HG02970 (cell line): ENCODE measurements around the gene CCDC73.
"Not testable (repeated sequence)": the region's sequence is repeated elsewhere in the genome, so short reads cannot be mapped to it uniquely, and the experiment has no call there.

ENCODE experiments used
- ATAC-seq: cut with Tn5 transposase; IDR thresholded peaks from one replicate; pipeline ENCODE4 v1.9.1; 2021; ENCODE audit warnings: mild to moderate bottlenecking, moderate library complexity, moderate number of reproducible peaks; ENCODE audit not compliant: unreplicated experiment, low FRiP score

CCDC73 gene

DNA sequence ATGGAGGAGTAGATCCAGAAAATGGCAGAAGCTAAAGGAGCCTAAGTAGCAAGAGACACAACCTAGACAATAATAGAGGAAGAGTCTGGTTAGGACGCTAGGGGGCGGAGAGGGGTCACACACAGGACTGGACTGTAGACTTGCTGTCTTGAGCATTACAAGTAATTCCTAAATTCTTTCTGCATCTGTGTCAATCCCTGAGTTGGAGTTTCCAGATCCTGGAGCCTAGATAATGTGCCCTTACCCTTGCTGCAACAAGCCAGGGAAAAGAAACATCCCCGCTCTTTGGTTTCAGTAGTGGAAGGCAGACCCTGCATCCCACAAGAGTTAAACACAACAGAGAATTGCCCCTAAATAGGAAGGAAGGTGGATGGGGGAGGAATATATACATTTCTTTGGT is 14.9 kb upstream of the CCDC73 start:
- ATAC-seq = peak; percentile 62

DNA sequence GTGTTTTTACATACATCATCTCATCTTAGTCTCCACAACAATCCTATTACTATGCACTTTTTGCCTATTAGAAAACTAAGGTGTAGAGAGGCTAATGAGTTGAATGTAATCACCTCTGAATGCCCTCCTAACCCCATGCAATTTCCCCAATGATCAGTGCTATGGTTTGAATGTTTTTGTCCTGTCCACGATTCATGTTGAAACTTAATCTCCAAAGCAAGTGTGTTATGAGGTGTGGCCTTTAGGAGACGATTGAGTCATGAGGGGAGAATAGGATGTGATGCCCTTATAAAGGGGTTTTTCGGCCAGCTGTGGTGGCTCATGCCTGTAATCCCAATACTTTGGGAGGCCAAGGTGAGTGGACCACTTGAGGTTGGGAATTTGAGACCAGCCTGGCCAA is 2.0 kb upstream of the CCDC73 start:
- ATAC-seq = no peak

DNA sequence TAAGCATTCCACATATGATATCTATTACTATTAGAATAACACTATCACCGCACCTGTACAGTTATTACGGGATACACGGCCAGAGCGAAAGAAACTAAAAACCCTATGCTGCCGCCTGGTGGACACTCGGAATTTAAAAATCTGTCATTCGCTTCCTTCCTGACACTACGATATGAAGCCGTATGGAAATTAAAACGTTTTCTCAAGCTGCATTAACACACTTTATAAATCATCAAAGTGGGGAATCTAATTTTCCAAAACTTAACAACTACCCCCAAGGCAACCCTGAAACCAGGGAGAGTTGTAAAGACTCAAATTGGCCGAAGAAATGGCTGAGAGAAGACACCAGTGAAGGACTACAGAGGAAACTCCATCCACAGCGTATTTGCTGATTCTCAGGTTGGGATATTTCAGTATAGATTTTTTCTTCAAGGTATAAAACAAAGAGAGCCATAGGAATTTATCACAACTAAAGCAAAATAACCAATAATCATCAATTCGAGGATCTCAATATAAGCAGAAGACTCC is 1.4 kb downstream of the CCDC73 start:
- no peak for ATAC-seq

DNA sequence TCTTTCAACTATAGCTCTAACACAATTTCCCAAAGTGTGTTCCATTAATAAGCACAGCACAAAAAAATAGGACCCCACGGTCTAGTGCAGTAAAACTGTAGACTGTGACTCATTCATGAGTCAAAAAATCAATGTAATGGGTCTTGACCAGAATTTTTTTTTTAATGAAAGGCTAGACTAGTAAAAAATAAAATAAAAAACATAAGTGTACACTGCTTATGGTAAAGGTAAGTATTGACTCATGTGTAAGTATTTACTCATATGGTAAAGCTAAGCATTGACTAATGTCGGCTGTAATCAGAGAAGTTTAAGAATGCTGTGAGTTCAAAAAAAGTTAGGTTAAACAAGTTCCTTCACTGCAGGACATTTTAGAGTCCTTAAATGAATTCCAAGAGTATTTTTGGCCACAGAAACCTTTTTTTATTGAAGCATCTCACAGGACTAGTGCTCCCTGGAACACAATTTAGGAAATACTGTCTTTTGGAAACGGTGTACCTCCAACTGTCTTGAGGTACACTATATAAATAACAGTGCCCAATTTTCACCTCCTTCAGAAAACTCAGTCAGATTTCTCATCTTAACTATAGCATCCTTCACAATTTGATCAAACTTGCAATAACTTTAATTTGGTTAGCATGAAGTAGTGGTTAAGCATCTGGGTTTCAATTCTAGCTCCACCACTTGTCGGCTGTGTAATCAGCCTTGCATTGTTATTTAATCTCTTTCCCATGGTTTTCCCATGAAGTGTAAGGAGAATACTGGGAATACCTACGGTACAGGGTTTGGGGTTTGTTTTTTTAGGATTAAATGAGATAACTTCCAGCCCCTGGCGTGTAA is 2.1 kb downstream of the CCDC73 start:
- ATAC-seq = no peak

DNA sequence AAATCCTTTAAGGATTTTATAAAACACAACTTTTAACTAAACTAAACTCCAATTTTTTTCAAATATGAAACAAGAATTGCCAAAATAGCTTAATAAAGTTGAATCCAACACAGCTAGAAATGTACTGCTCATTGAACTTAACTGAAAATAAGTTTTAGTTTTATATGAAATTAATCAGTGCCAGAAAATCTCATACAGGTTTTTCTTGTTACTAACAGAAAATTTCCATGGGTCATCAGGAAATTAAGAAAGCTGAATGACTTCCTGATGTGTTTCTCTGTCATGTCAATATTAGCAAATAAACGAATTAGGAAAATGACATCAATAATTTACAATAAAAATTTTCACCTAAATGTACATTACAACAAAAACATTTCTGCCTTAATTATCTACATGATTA is 3.5 kb downstream of the CCDC73 start:
- ATAC-seq = no peak

DNA sequence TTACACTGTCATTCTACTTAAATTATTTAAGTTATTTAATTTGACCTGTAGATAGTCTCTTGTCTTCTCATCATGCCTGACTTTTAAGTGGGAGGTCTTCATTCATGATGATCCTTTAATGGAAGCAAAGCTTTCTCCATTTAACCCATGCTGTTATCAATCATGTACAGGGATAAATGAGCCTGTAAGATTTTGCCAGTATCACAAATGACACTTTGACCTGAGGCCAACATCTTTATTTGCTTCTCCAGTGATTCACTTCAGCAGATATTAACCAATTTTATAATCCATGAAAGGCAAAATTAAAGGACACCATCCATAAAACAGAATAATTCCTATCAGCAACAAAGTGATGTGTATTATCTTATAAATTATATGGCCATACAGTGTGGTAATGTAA is 7.7 kb downstream of the CCDC73 start:
- ATAC-seq = no peak

DNA sequence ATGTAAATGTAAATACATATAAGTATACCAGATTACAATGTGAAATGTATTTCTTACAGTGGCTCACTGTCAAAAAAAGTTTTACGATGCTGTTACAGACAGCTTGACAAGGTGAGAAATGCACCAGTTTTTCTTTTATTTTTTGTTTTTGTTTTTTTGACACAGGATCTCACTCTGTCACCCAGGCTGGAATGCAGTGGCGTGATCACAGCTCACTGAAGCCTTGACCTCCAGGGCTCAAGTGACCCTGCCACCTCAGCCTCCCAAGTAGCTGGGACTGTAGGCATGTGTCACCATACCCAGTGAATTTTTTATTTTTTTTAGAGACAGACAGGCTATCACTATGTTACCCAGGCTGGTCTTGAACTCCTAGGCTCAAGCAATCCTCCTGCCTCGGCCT is 9.2 kb downstream of the CCDC73 start:
- no peak for ATAC-seq

DNA sequence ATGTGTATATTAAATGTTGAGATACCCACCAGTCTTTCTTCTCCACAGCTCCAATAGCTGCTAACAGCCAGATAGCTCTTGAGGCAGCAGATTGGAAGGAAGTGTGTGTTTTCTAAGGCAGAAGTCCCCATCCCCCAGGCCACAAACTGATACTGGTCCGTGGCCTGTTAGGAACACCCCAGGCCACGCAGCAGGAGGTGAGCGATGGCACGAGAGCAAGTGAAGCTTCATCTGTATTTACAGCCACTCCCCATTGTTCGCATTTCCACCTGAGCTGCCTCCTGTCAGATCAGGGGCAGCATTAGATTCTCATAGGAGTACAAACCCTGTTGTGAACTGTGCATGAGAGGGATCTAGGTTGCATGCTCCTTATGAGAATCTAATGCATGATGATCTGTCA is 12.7 kb downstream of the CCDC73 start:
- ATAC-seq = no peak

DNA sequence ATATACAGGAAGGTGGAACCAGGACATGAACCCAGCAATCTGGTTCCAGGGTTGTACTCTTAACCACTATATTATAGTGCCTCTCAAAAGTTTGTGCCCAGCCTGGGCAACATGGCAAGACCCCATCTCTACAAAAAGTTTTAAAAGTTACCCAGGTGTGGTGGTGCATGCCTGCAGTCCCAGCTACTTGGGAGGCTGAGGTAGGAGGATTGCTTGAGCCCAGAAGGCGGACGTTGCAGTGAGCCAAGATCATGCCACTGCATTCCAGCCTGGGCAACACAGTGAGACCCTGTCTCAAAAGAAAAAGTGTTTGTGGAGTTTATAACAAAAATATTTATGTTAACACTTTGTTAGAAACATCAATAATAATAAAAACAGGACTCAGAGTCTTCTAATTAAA is 13.6 kb downstream of the CCDC73 start:
- ATAC-seq = not testable (repeated sequence)

DNA sequence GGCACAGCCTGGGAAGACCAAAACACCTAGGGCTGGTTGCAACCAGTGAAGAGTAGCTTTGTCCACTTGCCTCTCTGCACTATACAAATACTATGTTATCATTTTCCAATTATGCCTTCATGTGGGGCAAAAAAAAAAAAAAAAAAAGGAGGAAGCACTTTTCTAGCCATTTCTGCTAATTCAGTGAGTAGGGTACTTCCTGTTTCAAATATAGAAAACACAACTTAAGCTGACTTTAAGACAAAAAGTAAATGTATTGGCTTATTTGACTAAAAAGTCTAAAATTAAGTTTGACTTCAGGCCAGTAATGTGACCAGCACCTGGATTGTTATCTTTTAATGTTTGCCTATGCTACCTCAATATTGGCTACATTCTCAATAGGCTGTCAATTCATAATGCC is 15.3 kb downstream of the CCDC73 start:
- no peak for ATAC-seq

DNA sequence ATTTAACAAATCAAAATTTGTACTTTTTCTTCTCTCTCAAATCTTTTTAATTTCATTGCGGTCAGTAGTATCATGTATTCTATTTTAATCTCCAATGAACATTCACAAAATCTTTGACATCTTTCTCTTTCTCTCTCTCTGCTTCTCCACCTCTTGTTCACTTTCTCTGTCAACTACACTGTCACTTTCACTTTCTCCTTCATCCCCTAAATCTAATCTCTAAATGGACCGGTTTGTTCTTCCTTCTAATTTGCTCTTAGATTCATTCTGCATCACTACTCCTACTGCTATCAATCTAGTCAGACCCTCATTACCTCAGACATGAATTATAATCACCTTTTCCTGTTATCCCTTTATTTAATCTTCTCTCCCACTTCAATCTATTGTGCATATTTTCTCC is 18.6 kb downstream of the CCDC73 start:
- ATAC-seq = no peak

DNA sequence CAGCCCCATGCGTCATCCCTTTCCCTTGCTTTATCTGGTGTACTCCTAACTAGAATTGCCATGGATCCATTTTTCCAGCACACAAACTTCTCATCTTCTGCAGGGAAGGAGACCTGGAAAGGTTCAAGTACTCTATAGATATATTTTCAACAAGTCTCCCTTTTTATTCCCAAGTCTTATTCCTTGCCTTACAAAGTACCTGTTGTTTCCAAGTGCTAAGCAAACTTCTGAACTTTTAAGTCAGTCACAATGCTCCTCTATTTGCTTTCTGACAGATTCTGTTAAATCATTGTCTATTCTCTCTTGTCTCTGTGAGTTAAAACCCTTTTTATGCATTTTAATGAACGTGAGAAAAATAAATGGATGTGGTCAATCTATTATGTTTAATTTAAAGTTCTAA is 20.4 kb downstream of the CCDC73 start:
- ATAC-seq = no peak

DNA sequence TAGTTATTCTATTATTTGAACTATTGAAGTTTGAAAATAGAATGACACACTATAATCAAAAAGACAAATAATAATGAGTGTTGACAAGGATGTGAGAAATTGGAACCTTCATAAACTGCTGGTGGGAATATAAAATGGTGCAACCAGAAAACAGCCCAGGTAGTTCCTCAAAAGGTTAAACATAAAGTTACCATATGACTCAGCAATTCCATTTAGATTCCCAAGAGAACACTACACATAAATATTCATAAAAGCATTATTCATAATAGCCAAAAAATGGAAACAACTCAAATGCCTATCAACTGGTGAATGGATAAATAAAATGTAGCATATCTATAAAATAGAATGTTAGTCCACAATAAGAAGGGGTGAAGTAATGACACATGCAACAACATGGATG is 21.7 kb downstream of the CCDC73 start:
- ATAC-seq = no peak

DNA sequence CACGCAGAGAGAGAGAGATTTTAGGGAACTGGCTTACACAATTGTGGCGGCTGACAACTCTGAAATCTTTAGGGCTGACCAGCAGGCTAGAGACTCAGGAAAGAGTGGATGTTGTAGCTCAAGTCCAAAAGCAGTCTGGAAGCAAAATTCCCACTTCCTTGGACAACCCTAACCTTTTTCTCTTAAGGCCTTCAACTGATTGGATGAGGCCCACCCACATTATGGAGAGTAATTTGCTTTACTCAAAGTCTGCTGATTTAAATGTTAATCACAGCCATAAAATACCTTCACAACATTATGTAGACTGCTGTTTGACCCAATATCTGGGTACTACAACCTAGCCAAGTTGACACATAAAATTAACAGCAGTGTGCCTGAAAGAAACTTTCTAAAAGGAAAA is 32.7 kb downstream of the CCDC73 start:
- ATAC-seq = not testable (repeated sequence)

DNA sequence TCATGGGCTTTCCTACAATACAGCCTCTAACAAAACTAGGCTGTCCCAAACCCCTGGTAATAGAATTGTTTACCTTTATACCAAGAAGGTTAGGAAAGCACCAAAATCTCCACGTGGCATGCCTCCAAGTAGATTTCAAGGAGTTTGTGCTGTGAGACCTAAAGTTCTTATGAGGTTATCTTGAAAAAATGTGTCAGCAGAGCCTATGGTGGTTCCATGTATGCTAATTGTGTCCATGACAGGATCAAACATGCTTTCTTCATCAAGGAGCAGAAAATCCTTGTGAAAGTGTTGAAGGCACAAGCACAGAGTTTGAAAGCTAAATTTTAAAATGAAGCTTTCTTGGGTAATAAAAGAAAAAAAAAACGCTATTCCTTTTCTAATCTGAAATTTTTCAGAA is 36.2 kb downstream of the CCDC73 start:
- ATAC-seq = no peak

DNA sequence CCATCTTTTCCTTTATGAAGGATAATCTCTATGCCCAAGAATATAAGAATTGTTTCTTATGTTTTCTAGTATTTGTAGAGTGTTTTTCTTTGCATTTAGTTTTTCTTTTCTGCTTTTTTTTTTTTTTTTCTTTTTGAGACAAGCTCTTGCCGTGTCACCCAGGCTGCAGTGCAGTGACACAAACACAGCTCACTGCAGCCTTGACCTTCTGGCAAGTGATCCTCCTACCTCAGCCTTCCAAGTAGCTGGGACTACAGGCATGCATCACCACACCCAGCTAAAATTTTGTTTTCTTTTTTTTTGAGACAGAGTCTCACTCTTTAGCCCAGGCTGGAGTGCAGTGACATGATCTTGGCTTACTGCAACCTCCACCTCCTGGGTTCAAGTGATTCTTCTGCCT is 41.3 kb downstream of the CCDC73 start:
- not testable (repeated sequence) for ATAC-seq

DNA sequence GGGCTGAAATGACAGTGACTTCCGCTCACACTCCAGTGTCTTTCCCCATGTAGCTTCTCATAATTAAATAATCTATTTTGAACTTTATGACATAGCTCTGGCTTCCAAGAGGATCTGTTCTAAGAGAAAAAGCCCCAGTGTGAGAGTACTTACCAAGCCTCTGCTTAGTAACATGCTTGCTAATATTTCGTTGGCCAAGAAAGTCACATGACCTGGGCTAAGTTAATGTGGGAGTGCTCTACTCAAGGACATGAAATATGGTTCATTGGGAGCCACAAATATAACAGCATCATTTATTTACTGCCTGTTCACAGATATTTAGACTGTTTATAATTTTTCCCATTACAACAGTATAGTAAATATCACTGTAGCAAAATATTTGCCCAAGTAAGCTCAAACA is 42.5 kb downstream of the CCDC73 start:
- no peak for ATAC-seq

DNA sequence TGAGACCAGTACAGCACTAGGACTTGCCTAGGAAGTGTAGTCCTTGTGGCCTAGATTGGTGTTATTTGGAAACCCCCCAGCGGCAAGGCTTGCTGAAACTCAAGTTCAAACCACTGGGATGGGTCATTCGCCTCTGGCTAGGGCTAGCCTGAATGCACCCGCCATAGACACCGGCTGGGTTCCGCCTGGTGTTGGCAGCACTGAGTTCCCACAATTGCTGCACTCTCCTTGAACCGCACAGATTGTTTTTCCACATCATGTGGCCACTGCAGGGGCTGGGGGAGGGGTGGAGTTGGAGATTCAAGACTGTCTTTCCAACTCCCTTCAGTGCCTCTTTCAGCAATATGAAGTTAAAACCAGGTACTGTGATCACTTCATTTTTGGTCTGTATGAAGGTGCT is 43.1 kb downstream of the CCDC73 start:
- ATAC-seq = no peak

DNA sequence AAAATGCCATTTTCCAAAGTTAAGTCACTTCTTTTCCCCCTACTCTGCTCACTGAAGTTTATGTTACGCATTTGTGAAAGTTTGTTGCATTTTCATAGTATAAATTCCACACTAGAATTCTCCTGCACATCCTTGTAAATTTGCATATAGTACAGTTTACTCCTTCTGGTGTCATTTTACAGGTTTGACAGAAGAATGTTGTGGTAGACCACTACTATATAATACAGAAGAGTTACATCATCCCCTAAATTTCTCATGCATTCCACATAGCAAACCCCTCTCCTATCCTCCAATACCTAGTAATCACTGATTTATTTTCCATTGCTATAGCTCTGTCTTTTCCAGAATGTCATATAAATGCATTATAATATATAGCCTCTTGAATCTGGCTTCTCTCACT is 64.5 kb downstream of the CCDC73 start:
- ATAC-seq = no peak

DNA sequence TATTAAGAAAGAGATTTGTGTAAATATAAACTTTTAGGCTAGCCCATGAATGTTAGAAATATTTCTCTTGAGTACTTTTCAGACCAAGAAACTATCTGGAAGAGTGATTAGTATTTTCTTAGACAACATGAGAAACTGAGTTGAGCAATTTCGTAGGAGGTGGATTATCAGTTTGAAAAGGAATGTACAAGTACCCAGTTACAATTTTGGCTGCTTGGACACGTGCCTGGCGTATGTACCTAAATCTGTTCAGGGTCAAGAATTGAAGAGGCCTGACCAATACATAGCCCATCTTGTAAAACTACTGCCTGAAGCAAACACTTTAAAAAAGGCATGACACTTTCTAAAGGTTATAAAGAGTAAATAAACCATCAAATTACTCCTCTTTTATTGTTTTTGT is 71.1 kb downstream of the CCDC73 start:
- ATAC-seq = no peak

DNA sequence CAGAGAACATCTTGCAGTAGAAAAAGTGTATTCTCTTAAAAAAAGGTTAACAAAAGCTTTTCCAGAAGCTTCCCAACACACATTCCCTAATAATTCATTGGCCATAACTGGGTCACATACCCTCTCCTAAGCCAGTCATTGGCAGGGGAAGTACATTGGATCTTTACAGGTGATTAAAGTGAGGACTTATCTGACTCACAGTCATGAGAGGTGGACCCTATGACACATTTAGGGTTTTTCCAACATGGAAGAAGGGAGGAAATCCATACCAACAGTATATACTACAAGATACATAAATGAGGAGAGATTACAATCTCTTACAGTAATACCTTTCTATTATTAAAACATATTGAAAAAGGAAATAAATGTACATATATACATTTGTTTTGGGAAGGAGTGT is 72.2 kb downstream of the CCDC73 start:
- ATAC-seq = no peak

DNA sequence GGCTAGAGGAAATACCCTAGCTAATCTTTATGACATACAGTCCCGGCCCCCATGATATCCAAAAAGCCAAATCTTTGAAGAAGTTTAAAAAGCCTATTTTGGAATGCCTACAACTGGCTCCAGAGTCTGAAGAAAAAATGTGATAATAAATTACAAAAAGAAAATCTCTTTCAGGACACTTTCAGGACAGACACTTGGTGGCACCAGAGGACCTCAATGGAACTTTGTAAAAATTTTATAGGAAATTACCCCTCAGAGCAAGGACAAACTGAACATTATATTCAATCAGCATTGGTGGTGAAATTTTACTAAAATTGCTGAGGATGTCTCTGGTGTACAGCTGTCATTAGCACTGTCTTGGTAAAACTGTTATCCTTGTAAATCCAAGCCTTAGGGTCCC is 81.0 kb downstream of the CCDC73 start:
- no peak for ATAC-seq
